K562 (cell line): Measurements from ENCODE around the gene MYADML2. TPM values are rescaled to one million over a fixed set of nuclear protein-coding genes. Genes with fewer than 3 reads are reported as not detected.

ENCODE experiments used
- ATAC-seq: fragments of 200-7000 bp; cut with Tn5 transposase; 3 replicates; pipeline ENCODE4 v1.9.1; 2020; ENCODE audit warnings: moderate library complexity
- BruUV-seq: library from RNA; stranded (reverse); fragments of 400-500 nt; replicated peaks from 2 replicates; lab custom pipeline; 2021; lab: Mats Ljungman, UMichigan
- CTCF ChIA-PET: fragments of 300-600 bp; formaldehyde crosslinking; extraction: SDS; loops from one replicate; lab custom pipeline; 2021; ENCODE audit warnings: low intra/inter-chr PET ratio; lab: Yijun Ruan, JAX
- POLR2A ChIA-PET: fragments of 300-600, 350-650 bp; sonication (Branson Sonifier 250); formaldehyde crosslinking; extraction: SDS; loops from one replicate; lab custom pipeline; 2021; ENCODE audit warnings: antibody characterized with exemption, inconsistent platforms; lab: Yijun Ruan, JAX
- DNase-seq, 4 experiments: peaks; one replicate each; pipeline versions ENCODE4 v3.0.0 to v3.0.0-alpha.2; 2011 to 2018; ENCODE audit warnings: low spot score in 3 of 4, mixed read lengths in 3 of 4; ENCODE audit errors: extremely low read depth in 1 of 4
- FAIRE-seq: peaks from 2 replicates; lab custom pipeline; 2011; peaks lifted over from hg19 to GRCh38; lab: Jason Lieb, UNC
- H2AFZ ChIP-seq: 2 replicates; pipeline ENCODE4 v1.6.0; 2011; ENCODE audit warnings: low read depth, low read length, control low read depth, inconsistent platforms
- H3K27ac ChIP-seq: fragments of 200-600 bp; 3 replicates; pipeline ENCODE4 v1.8.0; 2011; ENCODE audit warnings: low read depth, mild to moderate bottlenecking, control low read depth, inconsistent platforms, low read length, moderate library complexity, mixed read lengths; ENCODE audit errors: extremely low read depth
- H3K27me3 ChIP-seq, 2 experiments: fragments of 300-600 bp in 1 of 2; 2 replicates in 1 of 2; 3 replicates in 1 of 2; pipeline versions ENCODE4 v1.6.0 to v1.8.0; 2011; ENCODE audit warnings: inconsistent platforms in 2 of 2, low read length in 2 of 2, mild to moderate bottlenecking in 1 of 2, mixed read lengths in 1 of 2, moderate library complexity in 1 of 2; ENCODE audit not compliant: control insufficient read depth in 2 of 2, insufficient read depth in 2 of 2
- H3K36me3 ChIP-seq: fragments of 300-600 bp; 3 replicates; pipeline ENCODE4 v1.8.0; 2011; ENCODE audit warnings: mild to moderate bottlenecking, low read length, inconsistent platforms; ENCODE audit not compliant: control insufficient read depth, insufficient read depth
- H3K4me1 ChIP-seq, 2 experiments: fragments of 200-600 bp in 1 of 2; replicated peaks in 1 of 2; 2 replicates in 1 of 2; 3 replicates in 1 of 2; pipeline versions ENCODE4 v1.5.1 to v1.8.0; 2011; ENCODE audit warnings: inconsistent platforms in 2 of 2, low read length in 2 of 2, mild to moderate bottlenecking in 1 of 2, mixed read lengths in 1 of 2, moderate library complexity in 1 of 2; ENCODE audit not compliant: control insufficient read depth in 2 of 2, insufficient read depth in 2 of 2
- H3K4me2 ChIP-seq: 2 replicates; pipeline ENCODE4 v1.6.1; 2011; ENCODE audit warnings: low read length, control low read depth, inconsistent platforms, mixed read lengths; ENCODE audit not compliant: insufficient read depth
- H3K4me3 ChIP-seq: fragments of 200-600 bp; sonication (generic), shearing (Covaris generic); 2 replicates; pipeline ENCODE4 v1.5.1; 2016; ENCODE audit warnings: control low read depth, inconsistent platforms
- H3K79me2 ChIP-seq: fragments of 200-600 bp; 3 replicates; pipeline ENCODE4 v1.8.0; 2011; ENCODE audit warnings: low read length, inconsistent platforms; ENCODE audit not compliant: control insufficient read depth, insufficient read depth
- H3K9ac ChIP-seq, 2 experiments: 2 replicates each; pipeline versions ENCODE4 v1.6.0 to v1.6.1; 2011; ENCODE audit warnings: low read depth in 2 of 2, low read length in 2 of 2, control low read depth in 1 of 2, inconsistent platforms in 1 of 2, mild to moderate bottlenecking in 1 of 2, mixed read lengths in 1 of 2; ENCODE audit not compliant: insufficient read depth in 1 of 2
- H3K9me1 ChIP-seq: one replicate; pipeline ENCODE4 v1.6.0; 2011; ENCODE audit warnings: inconsistent platforms, mild to moderate bottlenecking, low read length, moderate library complexity; ENCODE audit not compliant: control insufficient read depth, insufficient read depth
- H3K9me3 ChIP-seq: replicated peaks from 2 replicates; pipeline ENCODE4 v1.5.1; 2011; ENCODE audit warnings: low read depth, low read length, inconsistent platforms; ENCODE audit not compliant: control insufficient read depth, insufficient read depth
- H4K20me1 ChIP-seq: replicated peaks from 2 replicates; pipeline ENCODE4 v1.6.1; 2011; ENCODE audit warnings: low read length, inconsistent platforms, mixed read lengths; ENCODE audit not compliant: control insufficient read depth, insufficient read depth
- CREB3 ChIP-seq: fragments of 450-650 bp; conservative IDR thresholded peaks from 2 replicates; pipeline ENCODE4 v1.6.1; 2016; ENCODE audit warnings: missing genetic modification characterization, low read depth, mild to moderate bottlenecking, missing compliant biosample characterization, moderate library complexity
- GABPB1 ChIP-seq: sonication (generic); formaldehyde crosslinking; IDR thresholded peaks from 2 replicates; pipeline ENCODE4 v1.8.0; 2022; ENCODE audit warnings: mild to moderate bottlenecking, missing genetic modification reagents
- KDM4B ChIP-seq, 2 experiments: fragments of 450-650 bp in 1 of 2; sonication (generic) in 1 of 2; IDR thresholded peaks; 2 replicates each; pipeline ENCODE4 v1.6.1; 2016 to 2017; ENCODE audit warnings: borderline replicate concordance in 2 of 2, antibody characterized with exemption in 1 of 2, low read depth in 1 of 2, mild to moderate bottlenecking in 1 of 2
- KLF13 ChIP-seq: fragments of 450-650 bp; IDR thresholded peaks from 2 replicates; pipeline ENCODE4 v1.6.1; 2016; ENCODE audit warnings: missing genetic modification characterization, low read depth, mild to moderate bottlenecking, missing compliant biosample characterization, moderate library complexity, borderline replicate concordance
- MBD1 ChIP-seq: fragments of 250-450 bp; sonication (Bioruptor Pico); IDR thresholded peaks from 2 replicates; pipeline ENCODE4 v1.8.0; 2022; ENCODE audit warnings: inconsistent platforms
- POU5F1 ChIP-seq: fragments of 150-350 bp; IDR thresholded peaks from 2 replicates; pipeline ENCODE4 v1.6.1; 2014; ENCODE audit warnings: borderline replicate concordance, low read length, low read depth, mild to moderate bottlenecking; ENCODE audit not compliant: partially characterized antibody
- SNRNP70 ChIP-seq: fragments of 200-400 bp; formaldehyde crosslinking; optimal IDR thresholded peaks from 2 replicates; pipeline ENCODE3; 2017; ENCODE audit warnings: low read depth, low read length
- STAT6 ChIP-seq: sonication (generic); formaldehyde crosslinking; IDR thresholded peaks from 2 replicates; pipeline ENCODE4 v1.8.1; 2023; ENCODE audit warnings: mild to moderate bottlenecking, missing genetic modification reagents
- THAP12 ChIP-seq: fragments of 250-450 bp; sonication (Bioruptor Pico); IDR thresholded peaks from 2 replicates; pipeline ENCODE4 v1.9.0; 2021; ENCODE audit warnings: mild to moderate bottlenecking, inconsistent platforms
- ZFX ChIP-seq: sonication (generic); formaldehyde crosslinking; IDR thresholded peaks from 2 replicates; pipeline ENCODE4 v1.8.0; 2022; ENCODE audit warnings: mild to moderate bottlenecking, missing genetic modification reagents, moderate library complexity
- ZNF384 ChIP-seq: IDR thresholded peaks from 2 replicates; pipeline ENCODE4 v1.6.1; 2012; ENCODE audit warnings: low read depth, low read length, improper control_type of control experiment
- WGBS: fragments of 100-300 bp; shearing (Covaris generic); methylation state at CpG from one replicate; pipeline ENCODE4 v1.1.6; 2016; ENCODE audit warnings: low coverage, mixed read lengths; ENCODE audit not compliant: insufficient coverage; ENCODE audit errors: missing lambda C conversion rate; 5-methylcytosine and 5-hydroxymethylcytosine counted together
- in situ Hi-C: fragments of 300-500 bp; cut with MboI; formaldehyde crosslinking; loops from 4 replicates; pipeline ENCODE4 v1.15.0; 2018; ENCODE audit warnings: inconsistent platforms, mixed read lengths
- intact Hi-C: fragments of 100-400 bp; cut with micrococcal nuclease; formaldehyde crosslinking; loops from 2 replicates; pipeline ENCODE4 v1.14.2; 2022
- polyA plus RNA-seq, 8 experiments: library from polyadenylated mRNA; depleted of rRNA in 4 of 8; stranded (reverse) in 5 of 8; unstranded in 3 of 8; fragments of >200 nt; fragmentation: Nextera tagmentation in 2 of 8; fragmentation: Illumina TruSeq in 1 of 8; extraction: Ambion mirVana in 2 of 8; extraction: Trizol in 1 of 8; gene quantifications; 2 replicates each; pipeline versions ENCODE4 v1.2.1 to v1.2.3, GENCODE V29; 2011 to 2014; ENCODE audit warnings: inconsistent platforms in 1 of 8, missing spikeins in 1 of 8
- total RNA-seq, 7 experiments: library from RNA; depleted of rRNA in 6 of 7; stranded (reverse); fragments of >200 nt in 6 of 7; fragmentation: Illumina TruSeq in 2 of 7; extraction: Trizol in 2 of 7; gene quantifications; 2 replicates each; pipeline versions ENCODE4 v1.2.1 to v1.2.3, GENCODE V29; 2011 to 2021; ENCODE audit warnings: low replicate concordance in 1 of 7

Gene MYADML2
- total and polyA plus RNA-seq, 9 of the 15 experiments (the other 6 are each of a cell fraction or from before 2014, with no cell fraction given): not detected

DNA sequence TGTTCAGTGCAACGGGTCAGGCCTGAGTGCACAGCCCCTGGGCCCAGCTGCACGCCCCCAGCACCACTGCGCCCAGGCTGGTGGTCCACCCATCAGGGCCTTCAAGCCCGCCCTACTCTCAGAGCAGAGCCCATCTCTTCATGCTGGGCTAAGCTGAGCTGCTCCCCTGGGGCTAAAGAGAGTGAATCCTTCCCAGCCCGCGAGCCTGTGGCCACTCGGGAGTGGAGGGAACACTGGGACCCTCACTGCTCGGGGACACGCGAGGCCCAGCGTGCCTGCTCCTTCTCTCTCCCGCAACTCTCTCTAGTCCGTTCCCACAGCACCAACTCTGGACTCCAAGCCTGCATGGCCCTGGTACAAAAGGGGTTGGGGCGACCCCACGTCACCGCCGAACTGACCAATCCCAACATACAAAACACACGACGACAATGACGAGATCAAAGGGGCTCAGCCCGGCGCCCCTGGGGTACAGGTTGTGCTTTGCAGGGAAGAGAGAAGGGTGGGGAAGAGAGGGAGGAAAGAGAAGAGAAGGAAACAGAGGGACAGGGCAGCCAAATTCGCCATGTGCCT is 25.0 kb downstream of the MYADML2 start:
- no peaks in the 10 kb centered on the region for H3K9me3 ChIP-seq
- CTCF ChIA-PET: interaction anchor here (0.7 kb wide), 1 partner anchor 863 kb away, joined by 4 read pairs; no protein-coding TSS in a partner anchor
- H3K79me2 ChIP-seq: peaks cover 97% of the 10 kb centered on the region
- no TSS peak for BruUV-seq
- peaks cover 44% of the 10 kb centered on the region for H3K36me3 ChIP-seq
- H3K27ac ChIP-seq: peak overlapping the region; percentile 98
- TF ChIP-seq POU5F1: no peak
- no peak for TF ChIP-seq KLF13 (tag)
- 0 out of 2 replicates have a peak, but pooled peaks have one; percentile 11 for TF ChIP-seq MBD1 (CRISPR knock-in tag)
- 0 out of 2 replicates have a peak, but pooled peaks have one; percentile 66 for TF ChIP-seq STAT6 (CRISPR knock-in tag)
- 0 out of 2 replicates have a peak, but pooled peaks have one; percentile 21 for TF ChIP-seq THAP12 (CRISPR knock-in tag)
- peak; percentile 24; the same call in 1 of the 2 replicates for TF ChIP-seq ZFX (CRISPR knock-in tag)
- no peak for TF ChIP-seq ZNF384
- TF ChIP-seq GABPB1 (CRISPR knock-in tag): no peak
- TF ChIP-seq CREB3: no peak
- no peak for TF ChIP-seq SNRNP70
- no peak for TF ChIP-seq KDM4B (IDR thresholded peaks at IDR 0.05; ENCODE audit: borderline replicate concordance in 2 of 2, low read depth in 1 of 2)
- FAIRE-seq: peak; percentile 67
- intact Hi-C loops: no loop called here
- H3K9me1 ChIP-seq: peaks cover 6% of the 10 kb centered on the region
- peaks cover 24% of the 10 kb centered on the region; the same call in 1 of the 2 replicates for H4K20me1 ChIP-seq
- H3K9ac ChIP-seq: peak overlapping the region; percentile 75 to 95
- H2AFZ ChIP-seq: no peak overlapping the region
- in situ Hi-C loops: no loop called here
- peak overlapping the region; percentile 53 for H3K4me3 ChIP-seq
- no peak for ATAC-seq
- DNase-seq: peak in 3 of 4 experiments; percentile 42 to 53 (median 46)
- 44% methylated on average over 20 of the region's 23 CpGs for WGBS
- POLR2A ChIA-PET: interaction anchor here (0.6 to 2.3 kb wide), 4 partner anchors 10 to 61 kb away, joined by 3 to 46 read pairs (median 4); partner anchors contain the start of genes P4HB and PCYT2
- H3K4me2 ChIP-seq: peak overlapping the region; percentile 89
- peaks cover 47 to 95% of the 10 kb centered on the region in 2 experiments for H3K4me1 ChIP-seq
- no peaks in the 10 kb centered on the region for H3K27me3 ChIP-seq
